H1 (cell line): Measurements from ENCODE around the gene CCDC148.

ENCODE experiments used
- CHD1 ChIP-seq: IDR thresholded peaks from 2 replicates; pipeline ENCODE4 v1.6.1; 2012; ENCODE audit warnings: low read depth, low read length, improper control_type of control experiment
- CREB1 ChIP-seq: IDR thresholded peaks from 2 replicates; pipeline ENCODE4 v1.6.1; 2012; ENCODE audit warnings: inconsistent platforms
- EGR1 ChIP-seq: IDR thresholded peaks from 2 replicates; pipeline ENCODE4 v1.6.1; 2011; ENCODE audit warnings: low read depth, low read length, borderline replicate concordance
- KDM4A ChIP-seq: IDR thresholded peaks from one replicate; pipeline ENCODE4 v1.7.1; 2012; ENCODE audit warnings: low read depth, mild to moderate bottlenecking, moderate library complexity, low read length, inconsistent platforms; ENCODE audit not compliant: severe bottlenecking
- POLR2A ChIP-seq, 2 experiments: IDR thresholded peaks; 1 replicate in 1 of 2; 2 replicates in 1 of 2; pipeline ENCODE4 v1.6.1; 2011; ENCODE audit warnings: low read depth in 2 of 2, low read length in 2 of 2, mild to moderate bottlenecking in 2 of 2; ENCODE audit errors: control extremely low read depth in 1 of 2
- RFX5 ChIP-seq: IDR thresholded peaks from 2 replicates; pipeline ENCODE4 v1.6.1; 2011; ENCODE audit warnings: low read depth, low read length, improper control_type of control experiment, borderline replicate concordance
- SIN3A ChIP-seq, 2 experiments: IDR thresholded peaks in 1 of 2; conservative IDR thresholded peaks in 1 of 2; 2 replicates each; pipeline ENCODE4 v1.6.1; 2011 to 2012; ENCODE audit warnings: low read length in 2 of 2, improper control_type of control experiment in 1 of 2, low read depth in 1 of 2, mild to moderate bottlenecking in 1 of 2
- SP2 ChIP-seq: IDR thresholded peaks from 2 replicates; pipeline ENCODE4 v1.6.1; 2012; ENCODE audit warnings: mild to moderate bottlenecking, low read length, inconsistent platforms
- SUZ12 ChIP-seq: fragments of 200-600 bp; sonication (generic); IDR thresholded peaks from 2 replicates; pipeline ENCODE4 v1.6.1; 2012; ENCODE audit warnings: mild to moderate bottlenecking, inconsistent platforms, low read length, moderate library complexity, mixed read lengths
- TF ChIP-seq, protein P1 (sequence below), 3 experiments: IDR thresholded peaks; 1 replicate in 2 of 3; 2 replicates in 1 of 3; pipeline versions ENCODE4 v1.5.1 to v1.6.1; 2011; ENCODE audit warnings: low read length in 3 of 3, mild to moderate bottlenecking in 3 of 3, inconsistent platforms in 2 of 3, low read depth in 1 of 3, moderate library complexity in 1 of 3; ENCODE audit not compliant: insufficient read depth in 1 of 3; ENCODE audit errors: control extremely low read depth in 1 of 3
- TF ChIP-seq, protein P2 (sequence below): IDR thresholded peaks from 2 replicates; pipeline ENCODE4 v1.6.1; 2012; ENCODE audit warnings: inconsistent platforms

- TF ChIP-seq EGR1 (no peak), POLR2A (IDR thresholded peaks at IDR 0.05; ENCODE audit: control extremely low read depth in 1 of 2, low read depth in 2 of 2, low read length in 2 of 2) (no peak), CHD1 (no peak), CREB1 (no peak), SUZ12 (no peak), KDM4A (no peak), RFX5 (no peak), SP2 (no peak), SIN3A (conservative IDR thresholded peaks at IDR 0.05 in 1 of 2, IDR thresholded peaks at IDR 0.05 in 1 of 2; ENCODE audit: low read depth in 1 of 2, low read length in 2 of 2) (no peak)
- TF ChIP-seq, protein P1, sequence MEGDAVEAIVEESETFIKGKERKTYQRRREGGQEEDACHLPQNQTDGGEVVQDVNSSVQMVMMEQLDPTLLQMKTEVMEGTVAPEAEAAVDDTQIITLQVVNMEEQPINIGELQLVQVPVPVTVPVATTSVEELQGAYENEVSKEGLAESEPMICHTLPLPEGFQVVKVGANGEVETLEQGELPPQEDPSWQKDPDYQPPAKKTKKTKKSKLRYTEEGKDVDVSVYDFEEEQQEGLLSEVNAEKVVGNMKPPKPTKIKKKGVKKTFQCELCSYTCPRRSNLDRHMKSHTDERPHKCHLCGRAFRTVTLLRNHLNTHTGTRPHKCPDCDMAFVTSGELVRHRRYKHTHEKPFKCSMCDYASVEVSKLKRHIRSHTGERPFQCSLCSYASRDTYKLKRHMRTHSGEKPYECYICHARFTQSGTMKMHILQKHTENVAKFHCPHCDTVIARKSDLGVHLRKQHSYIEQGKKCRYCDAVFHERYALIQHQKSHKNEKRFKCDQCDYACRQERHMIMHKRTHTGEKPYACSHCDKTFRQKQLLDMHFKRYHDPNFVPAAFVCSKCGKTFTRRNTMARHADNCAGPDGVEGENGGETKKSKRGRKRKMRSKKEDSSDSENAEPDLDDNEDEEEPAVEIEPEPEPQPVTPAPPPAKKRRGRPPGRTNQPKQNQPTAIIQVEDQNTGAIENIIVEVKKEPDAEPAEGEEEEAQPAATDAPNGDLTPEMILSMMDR (IDR thresholded peaks at IDR 0.05; ENCODE audit: control extremely low read depth in 1 of 3, insufficient read depth in 1 of 3, low read depth in 1 of 3, low read length in 3 of 3) = peak in 2 of 3 experiments; percentile 20 to 64; a peak in 2 of 4 replicates
- TF ChIP-seq, protein P2, sequence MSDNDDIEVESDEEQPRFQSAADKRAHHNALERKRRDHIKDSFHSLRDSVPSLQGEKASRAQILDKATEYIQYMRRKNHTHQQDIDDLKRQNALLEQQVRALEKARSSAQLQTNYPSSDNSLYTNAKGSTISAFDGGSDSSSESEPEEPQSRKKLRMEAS = no peak
Measured at GRCh38 chr2:158464426-158465281, 8.1 kb upstream of the CCDC148 start.
